ENCODE measurements around the gene SGMS2.

Gene SGMS2

GRCh38 chr4:107824350-107825071 lies at the start of gene SGMS2:
TSS of gene SGMS2 (plus strand) at chr4:107824932. CDS start at chr4:107895554, 70,622 bp downstream.
- peak; percentile 70 for DNase-seq (ENCODE audit: low spot score)

- no peak for DNase-seq (ENCODE audit: low spot score)
Measured at GRCh38 chr4:107777890-107778289, 46.8 kb upstream of the SGMS2 start.

GRCh38 chr4:107778784-107779530 lies 45.8 kb upstream of the SGMS2 start:
- no peak for DNase-seq (ENCODE audit: low spot score)

- no peak for DNase-seq (ENCODE audit: low spot score)
Measured at GRCh38 chr4:107780665-107781064, 44.1 kb upstream of the SGMS2 start.

GRCh38 chr4:107791902-107792301 lies 32.8 kb upstream of the SGMS2 start:
- no peak for DNase-seq (ENCODE audit: low spot score)

GRCh38 chr4:107792711-107793110 lies 32.0 kb upstream of the SGMS2 start:
- DNase-seq (ENCODE audit: low spot score), result no peak

- DNase-seq (ENCODE audit: low spot score), result no peak
Measured at GRCh38 chr4:107793996-107794395, 30.7 kb upstream of the SGMS2 start.

GRCh38 chr4:107799669-107800450 lies 24.9 kb upstream of the SGMS2 start:
- DNase-seq (ENCODE audit: low spot score), result no peak

GRCh38 chr4:107800706-107801105 lies 24.0 kb upstream of the SGMS2 start:
- no peak for DNase-seq (ENCODE audit: low spot score)

- DNase-seq (ENCODE audit: low spot score), result no peak
Measured at GRCh38 chr4:107801766-107802211, 22.9 kb upstream of the SGMS2 start.

- no peak for DNase-seq (ENCODE audit: low spot score)
Measured at GRCh38 chr4:107804956-107805355, 19.8 kb upstream of the SGMS2 start.

- DNase-seq (ENCODE audit: low spot score), result no peak
Measured at GRCh38 chr4:107806196-107806595, 18.5 kb upstream of the SGMS2 start.

- DNase-seq (ENCODE audit: low spot score), result no peak
Measured at GRCh38 chr4:107808572-107808971, 16.2 kb upstream of the SGMS2 start.

GRCh38 chr4:107809210-107809609 lies 15.5 kb upstream of the SGMS2 start:
- no peak for DNase-seq (ENCODE audit: low spot score)

- DNase-seq (ENCODE audit: low spot score), result no peak
Measured at GRCh38 chr4:107814758-107815157, 10.0 kb upstream of the SGMS2 start.

- no peak for DNase-seq (ENCODE audit: low spot score)
Measured at GRCh38 chr4:107815158-107815557, 9.6 kb upstream of the SGMS2 start.

- peak; percentile 0 for DNase-seq (ENCODE audit: low spot score)
Measured at GRCh38 chr4:107818301-107818910, 6.3 kb upstream of the SGMS2 start.

GRCh38 chr4:107823870-107824349 lies 822 bp upstream of the SGMS2 start:
- DNase-seq (ENCODE audit: low spot score), result peak; percentile 28

GRCh38 chr4:107825072-107825824 lies 516 bp downstream of the SGMS2 start:
- DNase-seq (ENCODE audit: low spot score), result peak; percentile 55

GRCh38 chr4:107826421-107826980 lies 1.8 kb downstream of the SGMS2 start:
- DNase-seq (ENCODE audit: low spot score), result peak; percentile 25
